ENCODE measurements around the gene LIMCH1. TPM values are rescaled to one million over a fixed set of nuclear protein-coding genes. Genes with fewer than 3 reads are reported as not detected.
A peak's percentile ranks its signal among the peaks of the same experiment; 100 is the strongest.

Gene LIMCH1
- total RNA-seq, 1 donor from 2014 or later: 15.7 TPM

DNA sequence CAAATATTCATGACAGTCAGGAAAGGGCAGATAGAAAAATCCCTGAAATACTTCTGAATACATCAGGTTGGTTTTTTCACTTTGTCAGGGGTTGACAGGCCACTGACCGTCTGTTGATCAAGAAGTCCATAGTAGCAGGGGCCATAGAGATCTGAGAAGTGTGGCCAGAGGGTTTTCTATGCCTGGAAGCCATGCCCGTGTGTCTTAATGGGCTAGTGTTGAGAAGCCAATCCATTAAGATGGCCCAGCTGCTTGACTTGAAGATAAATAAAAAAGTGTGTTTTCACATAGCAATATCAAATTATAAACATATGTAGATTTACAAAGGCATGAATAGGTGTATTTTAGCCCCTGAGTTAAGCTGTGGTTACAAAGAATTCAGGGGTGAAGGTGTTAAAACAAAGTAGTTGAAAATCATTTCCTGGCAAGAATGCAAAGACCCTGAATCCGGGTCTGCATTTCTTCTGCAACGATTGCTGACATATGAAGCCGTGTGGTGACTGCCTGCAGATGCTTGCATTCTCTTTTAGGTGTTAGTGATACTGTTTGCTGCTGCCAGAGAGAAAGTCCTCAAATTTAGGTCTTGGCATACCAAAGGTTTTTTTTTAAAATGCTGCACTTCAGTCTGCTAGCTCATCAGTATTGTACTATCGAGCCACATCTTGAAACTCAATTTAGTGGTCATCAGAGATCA is 9.3 kb upstream of the LIMCH1 start:
- no peak for DNase-seq (ENCODE audit: low read depth in 2 of 2)

DNA sequence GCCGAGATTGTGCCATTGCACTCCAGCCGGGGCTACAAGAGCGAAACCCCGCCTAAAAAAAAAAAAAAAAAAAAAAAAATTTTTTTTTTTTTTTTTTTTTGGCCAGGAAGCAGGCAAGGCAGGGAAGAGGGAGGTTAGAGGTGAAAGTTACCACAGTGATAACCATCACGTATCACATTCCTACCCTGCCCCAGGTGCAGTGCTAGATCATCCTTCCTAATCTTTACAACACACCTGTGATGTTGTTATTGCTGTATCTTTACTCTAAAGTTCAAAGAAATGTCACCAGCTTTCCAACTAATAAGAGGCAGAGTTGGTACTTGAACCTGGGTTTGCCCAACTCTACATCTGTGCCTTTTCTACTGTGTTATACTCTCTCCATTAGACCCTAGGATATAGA is 7.2 kb upstream of the LIMCH1 start:
- DNase-seq (ENCODE audit: low read depth in 2 of 2): no peak

DNA sequence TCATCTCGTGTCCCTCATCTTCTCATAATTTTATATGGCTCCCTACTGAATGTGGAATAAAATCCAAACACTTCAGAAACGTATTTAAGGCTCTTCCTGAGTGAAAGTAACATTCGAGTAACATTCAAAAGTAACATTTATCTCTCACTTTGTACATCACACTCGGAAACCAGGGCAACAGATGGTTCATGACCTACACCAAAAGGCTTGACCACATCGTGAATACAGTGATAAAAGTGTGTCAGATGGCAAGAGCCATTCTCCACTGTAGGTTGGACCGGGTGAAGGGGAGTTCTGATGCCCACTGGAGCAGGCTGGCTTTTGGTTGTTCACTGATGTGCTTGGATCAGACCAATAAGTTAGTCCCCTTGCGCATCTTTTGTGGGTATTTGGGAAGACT is 5.6 kb upstream of the LIMCH1 start:
- peak in 1 of 2 donors; percentile 87 for DNase-seq (ENCODE audit: low read depth in 2 of 2)

DNA sequence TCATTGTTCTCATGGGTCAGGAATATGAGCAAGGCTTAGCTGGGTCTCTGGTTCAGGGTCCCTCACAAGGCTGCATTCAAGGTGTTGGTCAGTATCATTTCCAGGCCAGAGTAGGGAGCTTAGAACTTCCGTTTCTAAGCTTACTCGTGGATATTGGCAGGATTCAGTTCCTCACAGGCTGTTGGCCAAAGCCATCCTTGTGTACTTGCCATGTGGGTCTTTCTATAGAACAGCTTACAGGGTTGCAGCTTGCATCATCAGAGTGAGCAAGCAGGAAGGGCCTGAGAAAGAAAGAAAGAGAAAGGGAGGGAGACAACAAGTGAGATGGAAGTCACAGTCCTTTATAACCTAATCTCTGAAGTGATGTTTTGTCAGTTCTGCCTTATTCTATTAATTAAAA is 5.1 kb upstream of the LIMCH1 start:
- DNase-seq (ENCODE audit: low read depth in 2 of 2): peak in 1 of 2 donors; percentile 42

DNA sequence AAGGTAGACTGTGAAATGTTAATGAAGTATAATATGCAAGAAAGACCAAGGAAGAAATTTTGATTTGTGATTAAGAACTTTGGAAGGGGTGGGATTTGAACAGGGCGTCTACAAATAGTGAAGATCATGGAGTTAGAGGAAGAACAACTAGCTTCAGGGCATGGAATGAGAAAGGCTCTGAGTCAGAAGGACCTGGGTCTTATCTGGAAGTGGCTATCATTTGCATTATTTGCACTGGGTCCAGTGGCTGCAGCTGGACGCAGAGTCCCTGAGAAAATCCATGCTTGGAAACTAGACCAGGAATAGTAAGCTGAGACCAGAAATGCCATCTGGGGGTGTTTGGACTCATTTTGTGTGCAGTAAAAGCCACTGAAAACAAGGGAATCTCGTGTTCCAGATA is 4.3 kb upstream of the LIMCH1 start:
- no peak for DNase-seq (ENCODE audit: low read depth in 2 of 2)

DNA sequence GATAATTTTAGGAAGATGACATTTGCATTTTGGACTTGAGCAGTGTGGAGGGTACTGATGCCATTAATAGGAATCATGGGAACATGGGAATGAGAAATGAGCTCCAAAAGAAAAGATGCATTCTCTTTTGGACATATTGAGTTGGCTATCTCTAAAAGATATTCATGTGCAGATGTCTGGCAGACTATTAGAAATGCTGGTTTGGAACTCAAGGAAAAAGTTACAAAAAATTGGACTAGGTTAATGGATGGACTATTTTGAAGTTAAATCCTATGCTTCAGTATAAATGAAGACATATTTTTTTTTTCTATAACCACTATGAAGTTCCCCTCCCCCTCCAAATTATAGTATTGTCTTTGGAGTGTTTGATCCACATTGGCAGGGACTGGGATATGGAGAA is 3.6 kb upstream of the LIMCH1 start:
- DNase-seq (ENCODE audit: low read depth in 2 of 2): no peak

DNA sequence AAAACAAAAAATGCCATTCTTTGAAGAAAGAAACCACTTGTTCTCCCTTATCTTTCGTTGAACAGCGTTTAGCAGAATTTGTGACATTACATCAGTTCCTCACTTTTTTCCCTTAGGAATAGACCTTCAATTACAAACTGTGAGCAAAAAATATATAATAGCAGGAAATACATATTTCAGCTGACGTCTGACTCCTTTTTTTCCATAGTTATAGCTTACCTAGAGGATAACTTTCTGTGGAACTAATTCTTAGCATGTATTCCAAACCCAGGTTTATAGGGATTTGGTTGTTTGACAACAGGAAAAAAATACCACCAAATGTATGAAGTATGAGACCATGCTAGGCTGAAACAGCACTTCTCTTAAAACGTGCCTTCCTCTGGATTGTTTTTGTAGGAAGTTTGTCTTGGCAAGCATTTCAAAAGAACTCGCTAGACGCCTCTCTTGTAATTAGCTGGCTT is 2.0 kb upstream of the LIMCH1 start:
- peak; percentile 79 to 83 for DNase-seq (ENCODE audit: low read depth in 2 of 2)

DNA sequence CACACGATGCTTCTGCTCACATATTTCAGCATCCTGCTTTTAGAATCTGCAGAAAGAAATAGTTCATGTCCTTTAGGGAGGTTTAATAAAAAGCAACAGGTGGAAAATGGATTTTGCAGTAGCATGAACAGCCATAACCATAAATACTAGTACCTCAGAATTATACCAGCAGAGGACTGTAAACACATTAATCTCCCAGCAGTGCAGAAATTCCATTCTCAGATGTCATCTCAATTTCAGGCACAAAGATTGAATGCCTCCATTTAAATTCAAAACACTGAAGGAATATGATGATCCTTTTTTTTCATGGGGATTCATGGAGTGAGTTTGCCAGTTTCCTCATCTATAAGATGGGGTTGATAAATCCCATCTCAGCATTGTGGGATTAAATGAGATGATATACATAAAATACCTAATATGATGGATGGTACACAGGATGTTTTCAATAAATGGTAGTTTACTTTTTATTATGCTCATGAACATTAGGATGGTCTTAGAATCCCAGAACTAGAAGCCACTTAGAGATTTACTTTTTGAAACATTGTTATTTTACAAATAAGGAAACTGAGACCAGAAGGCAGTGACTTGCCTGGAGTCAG is 566 bp upstream of the LIMCH1 start:
- no peak for DNase-seq (ENCODE audit: low read depth in 2 of 2)

DNA sequence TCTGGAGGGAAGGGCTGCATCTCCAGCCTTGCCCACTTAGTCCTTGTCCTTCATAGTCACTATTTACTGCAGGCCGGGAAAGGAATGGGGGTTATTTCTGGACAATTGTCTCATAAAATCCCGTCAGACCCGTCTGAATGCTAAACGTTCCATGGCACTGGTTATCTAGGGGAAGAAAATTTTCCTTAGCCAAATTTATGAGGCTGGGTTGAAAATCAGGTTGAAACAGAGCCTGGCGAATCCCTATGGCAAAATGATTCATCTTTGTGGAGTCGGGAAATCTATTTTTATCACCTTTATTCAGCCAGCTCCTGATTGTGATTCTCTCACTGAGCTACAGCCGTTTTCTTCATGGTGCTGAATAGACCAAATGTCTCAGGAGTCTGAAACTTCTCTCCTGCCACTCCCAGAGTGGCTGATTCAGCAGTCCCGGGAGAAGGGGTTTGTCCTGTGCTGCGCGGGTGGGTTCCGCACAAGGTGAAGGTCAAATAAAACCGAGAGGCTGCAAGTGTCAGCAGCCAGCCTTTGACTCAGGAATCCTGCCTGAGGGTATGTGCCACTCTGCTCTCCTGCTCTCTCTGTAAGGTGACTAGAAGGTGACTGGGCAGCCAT is 1.0 kb downstream of the LIMCH1 start:
- DNase-seq (ENCODE audit: low read depth in 2 of 2): peak; percentile 15 to 53

DNA sequence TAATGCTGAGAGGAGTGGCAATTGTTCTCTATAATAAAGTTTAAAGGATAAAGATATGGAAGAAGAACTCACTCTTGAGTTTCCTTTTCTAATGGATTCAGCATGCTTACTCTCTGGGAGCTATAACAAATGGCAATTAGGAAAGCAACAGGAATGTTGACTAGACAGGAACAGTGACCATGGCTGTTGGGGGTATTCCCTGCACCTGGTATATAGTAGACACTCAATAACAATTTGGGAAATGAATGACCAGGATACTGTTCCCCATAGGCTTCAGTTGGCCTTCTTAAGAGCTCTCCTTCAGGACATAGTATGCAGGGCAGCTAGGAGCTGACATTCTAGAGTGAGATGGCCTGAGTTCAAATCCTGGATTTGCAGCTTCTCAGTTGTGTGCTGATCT is 1.8 kb downstream of the LIMCH1 start:
- DNase-seq (ENCODE audit: low read depth in 2 of 2): no peak

DNA sequence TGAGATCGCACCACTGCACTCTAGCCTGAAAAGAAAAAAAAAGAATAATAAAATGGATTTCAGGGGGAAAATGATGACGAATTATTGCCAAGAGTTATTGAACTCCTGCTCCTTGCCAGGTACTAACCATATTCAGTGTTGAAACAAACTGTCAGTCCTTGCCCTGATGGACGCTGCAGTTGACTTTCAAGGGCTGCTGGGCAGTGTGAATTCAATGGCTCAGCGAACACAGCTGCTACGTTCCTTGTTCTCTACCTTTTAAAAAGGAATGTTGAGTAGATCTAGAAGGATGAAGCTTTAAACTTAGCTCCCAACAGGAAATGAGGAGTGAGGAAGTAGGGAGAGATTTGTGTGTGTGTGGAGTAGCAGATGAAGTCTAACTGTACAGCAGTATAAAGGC is 2.7 kb downstream of the LIMCH1 start:
- no peak for DNase-seq (ENCODE audit: low read depth in 2 of 2)

DNA sequence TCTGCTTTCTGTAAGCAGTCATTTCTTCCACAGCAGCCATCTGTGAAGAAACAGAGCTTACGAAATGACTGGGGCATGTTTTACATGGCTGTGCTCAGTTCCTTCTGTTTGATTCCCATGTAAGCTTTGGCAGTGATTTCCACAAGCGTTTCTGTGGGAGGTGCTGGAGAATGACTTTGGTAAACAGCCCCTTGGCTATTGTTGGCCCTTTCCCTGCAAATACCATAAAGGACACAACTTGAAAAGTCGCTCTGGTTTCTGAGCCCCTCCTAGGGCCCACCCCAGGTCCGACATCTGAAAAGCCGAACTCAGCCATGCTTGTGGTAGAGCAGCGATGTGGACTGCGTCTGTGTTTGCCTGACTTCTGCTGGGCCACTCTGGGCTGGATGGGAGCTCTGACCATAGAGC is 3.7 kb downstream of the LIMCH1 start:
- no peak for DNase-seq (ENCODE audit: low read depth in 2 of 2)

DNA sequence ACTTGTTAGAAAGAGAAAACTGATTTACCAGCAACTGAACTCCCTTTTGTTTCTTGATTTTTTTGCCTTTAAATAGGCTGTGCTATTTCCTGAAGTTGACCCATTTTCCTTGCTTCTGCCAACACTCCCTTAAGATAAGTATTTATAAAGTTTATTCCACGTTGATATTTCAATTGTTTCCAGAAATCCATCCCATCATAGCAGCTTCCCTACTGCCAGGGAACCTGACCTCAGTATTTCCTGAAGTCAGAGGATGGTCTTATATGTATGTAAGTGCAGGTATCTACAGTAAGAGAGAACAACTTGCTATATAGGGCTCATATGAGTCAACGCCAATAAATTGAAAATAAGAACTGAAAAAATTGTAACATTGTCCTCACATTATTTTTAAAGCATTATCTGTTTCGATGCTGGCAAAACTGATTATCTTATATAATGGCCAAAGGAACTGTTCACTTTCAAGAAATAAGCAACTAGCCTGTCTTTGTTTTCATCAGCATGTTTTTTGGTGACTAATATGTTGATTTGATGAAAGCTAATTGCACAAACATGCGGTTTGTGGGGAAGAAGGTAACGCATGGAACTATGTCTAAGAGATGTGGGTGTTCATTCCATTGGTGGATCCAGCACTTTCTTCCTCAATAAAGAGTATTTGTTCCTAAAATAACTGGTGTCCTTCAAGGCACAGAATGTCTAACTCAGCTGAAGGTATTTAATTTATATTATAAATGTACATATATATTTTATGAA is 4.7 kb downstream of the LIMCH1 start:
- DNase-seq (ENCODE audit: low read depth in 2 of 2): no peak

DNA sequence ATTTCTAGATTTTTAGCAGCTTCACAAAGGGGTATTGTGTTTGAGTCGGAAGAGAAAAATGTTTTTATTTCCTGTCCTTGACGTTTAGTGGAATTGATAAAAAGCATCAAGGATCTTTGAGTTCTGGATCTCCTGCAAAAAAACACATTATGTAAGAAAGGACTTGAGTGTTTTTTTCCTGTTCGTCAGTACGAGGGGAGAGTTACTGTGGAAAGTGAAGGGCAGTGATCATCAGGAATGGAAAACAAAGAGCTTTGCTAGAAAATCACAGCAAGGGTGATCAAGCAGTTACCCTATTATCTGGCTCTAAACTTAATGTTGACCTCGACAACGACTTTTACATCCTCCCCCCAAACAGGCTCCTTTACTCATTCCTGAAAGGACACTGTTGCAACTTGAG is 7.3 kb downstream of the LIMCH1 start:
- peak; percentile 37 to 44 for DNase-seq (ENCODE audit: low read depth in 2 of 2)

DNA sequence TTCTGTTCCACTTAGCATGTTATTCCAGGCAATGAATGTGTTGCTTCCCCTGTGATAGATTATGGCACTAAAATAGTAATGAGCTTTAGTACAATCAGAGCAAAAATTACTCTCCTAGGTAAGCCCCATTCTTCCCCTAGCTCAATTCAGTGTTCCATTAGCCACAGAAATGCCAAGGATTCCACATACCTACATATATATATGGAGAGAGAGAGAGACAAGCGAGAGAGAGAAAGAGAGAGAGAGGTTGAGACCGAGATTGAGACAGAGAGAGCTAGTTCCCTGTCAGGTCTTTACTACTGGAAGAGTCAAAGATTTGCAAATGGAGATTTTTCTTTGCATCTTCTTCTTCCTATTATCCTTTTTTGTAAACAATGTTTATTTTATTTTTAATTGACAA is 8.7 kb downstream of the LIMCH1 start:
- DNase-seq (ENCODE audit: low read depth in 2 of 2): no peak

DNA sequence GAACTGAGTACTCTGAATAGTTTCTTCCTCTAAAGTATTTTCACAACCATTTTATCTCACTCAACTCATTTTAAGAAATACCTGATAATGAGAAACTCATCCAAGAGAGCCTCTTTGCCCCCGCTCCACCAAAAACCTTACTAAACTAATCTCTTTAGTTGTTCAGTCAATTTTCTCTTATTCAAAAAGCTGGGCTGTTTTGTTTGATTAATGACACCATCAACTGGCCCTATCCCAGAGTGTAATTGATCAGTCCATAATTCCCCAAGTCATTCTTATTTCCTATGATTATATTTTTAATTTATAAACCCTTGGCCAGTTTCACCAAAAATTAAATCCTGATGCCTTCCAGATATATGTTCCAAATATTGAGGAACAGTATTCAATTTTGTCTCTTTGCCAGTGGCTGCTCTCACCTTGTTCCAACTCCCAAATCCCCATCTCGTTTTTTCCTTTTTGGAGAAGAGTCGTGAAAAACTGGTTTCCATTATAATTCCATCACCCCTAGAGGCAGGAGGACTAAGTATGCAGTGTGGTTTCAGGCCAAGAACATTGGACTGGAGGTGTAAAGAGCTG is 10.4 kb downstream of the LIMCH1 start:
- no peak for DNase-seq (ENCODE audit: low read depth in 2 of 2)

DNA sequence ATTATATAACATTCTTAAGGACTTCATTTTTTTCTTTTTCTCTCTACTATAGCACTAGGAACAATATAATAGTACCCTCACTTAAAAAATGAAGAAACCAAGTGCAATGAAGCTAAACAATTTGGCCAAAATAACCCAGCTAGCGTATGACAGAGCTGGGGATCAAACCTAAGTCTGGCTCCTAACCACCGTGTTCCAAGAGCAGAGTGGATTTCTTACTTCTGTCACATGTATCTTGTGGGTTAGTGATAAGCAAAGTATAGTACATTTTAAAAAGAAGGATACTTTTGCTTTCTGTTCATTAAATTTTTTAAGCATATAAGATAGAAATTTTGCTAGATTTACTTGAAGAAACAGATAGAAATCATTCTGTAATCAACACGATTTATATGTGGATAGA is 11.5 kb downstream of the LIMCH1 start:
- no peak for DNase-seq (ENCODE audit: low read depth in 2 of 2)

DNA sequence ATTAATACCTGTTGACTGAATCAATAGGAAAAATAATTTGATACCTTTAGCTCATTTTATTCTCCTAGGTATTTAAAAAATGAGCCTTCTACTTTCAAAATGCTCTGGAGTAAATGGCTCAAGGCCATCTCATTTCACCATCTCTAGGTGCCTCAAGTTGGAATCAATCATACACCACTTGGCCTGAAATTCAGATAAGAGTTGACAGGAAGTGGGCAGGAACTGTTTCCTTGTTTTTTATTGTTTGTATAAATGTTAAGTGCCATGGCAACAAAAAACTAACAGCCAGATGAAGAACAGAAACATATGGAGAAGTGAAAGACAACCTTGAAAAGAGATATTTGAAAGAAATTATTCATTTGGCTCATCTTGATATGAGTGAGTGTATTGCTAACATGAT is 12.4 kb downstream of the LIMCH1 start:
- DNase-seq (ENCODE audit: low read depth in 2 of 2): peak; percentile 57 to 69

DNA sequence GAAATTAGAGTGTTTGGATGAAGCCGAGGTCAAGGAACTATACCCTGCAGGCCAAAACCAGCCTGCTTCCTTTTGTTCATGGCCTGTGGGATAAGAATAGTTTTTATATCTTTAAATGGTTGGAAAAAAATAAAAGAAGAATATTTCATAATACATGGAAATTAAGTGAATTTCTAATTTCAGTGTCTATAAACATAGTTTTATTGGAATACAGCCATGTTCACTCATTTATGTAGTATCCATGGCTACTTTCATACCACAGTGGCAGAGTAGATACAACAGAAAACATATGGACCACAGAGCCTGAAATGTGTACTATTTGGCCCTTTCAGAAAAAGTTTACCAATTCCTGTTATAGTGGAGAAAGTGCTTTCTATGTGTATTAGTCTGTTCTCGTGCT is 13.6 kb downstream of the LIMCH1 start:
- DNase-seq (ENCODE audit: low read depth in 2 of 2): no peak

DNA sequence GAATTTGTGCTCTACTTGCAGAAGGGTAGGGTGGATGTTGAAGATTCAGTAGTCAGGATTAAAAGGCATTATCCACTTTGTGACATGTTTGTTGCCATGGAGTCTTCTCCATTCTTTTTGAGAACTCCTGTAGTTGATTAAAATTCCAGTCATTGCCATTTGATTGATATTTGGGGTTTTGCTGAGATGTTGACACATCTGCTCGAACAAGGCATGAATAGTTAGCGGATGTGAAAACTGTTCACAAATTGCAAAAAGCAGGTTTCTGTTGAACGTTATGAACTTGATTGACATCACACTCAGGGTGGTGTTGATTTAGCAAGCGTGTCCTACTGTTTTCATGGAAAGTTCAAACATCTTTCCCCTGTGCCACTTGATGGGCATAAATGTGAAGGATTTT is 16.9 kb downstream of the LIMCH1 start:
- DNase-seq (ENCODE audit: low read depth in 2 of 2): no peak

DNA sequence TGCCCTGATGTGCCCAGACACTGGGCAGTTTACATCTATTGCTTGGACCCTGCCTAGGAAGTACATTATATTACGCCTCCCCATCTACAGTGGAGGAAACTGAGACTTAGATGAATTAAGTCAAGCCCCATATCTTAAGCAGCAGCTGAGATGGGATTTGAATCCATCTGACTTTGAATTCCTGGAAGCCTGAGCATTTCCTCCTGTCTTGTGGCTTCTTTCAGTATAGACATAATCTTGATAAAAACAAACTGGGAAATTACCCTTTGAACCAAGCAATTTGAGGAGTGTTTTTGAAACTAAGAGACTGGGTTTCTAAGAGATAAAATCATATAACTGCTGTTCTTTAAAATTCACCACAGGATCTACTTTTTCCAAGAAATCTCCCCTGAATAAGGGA is 18.6 kb downstream of the LIMCH1 start:
- peak in 1 of 2 donors; percentile 31 for DNase-seq (ENCODE audit: low read depth in 2 of 2)

DNA sequence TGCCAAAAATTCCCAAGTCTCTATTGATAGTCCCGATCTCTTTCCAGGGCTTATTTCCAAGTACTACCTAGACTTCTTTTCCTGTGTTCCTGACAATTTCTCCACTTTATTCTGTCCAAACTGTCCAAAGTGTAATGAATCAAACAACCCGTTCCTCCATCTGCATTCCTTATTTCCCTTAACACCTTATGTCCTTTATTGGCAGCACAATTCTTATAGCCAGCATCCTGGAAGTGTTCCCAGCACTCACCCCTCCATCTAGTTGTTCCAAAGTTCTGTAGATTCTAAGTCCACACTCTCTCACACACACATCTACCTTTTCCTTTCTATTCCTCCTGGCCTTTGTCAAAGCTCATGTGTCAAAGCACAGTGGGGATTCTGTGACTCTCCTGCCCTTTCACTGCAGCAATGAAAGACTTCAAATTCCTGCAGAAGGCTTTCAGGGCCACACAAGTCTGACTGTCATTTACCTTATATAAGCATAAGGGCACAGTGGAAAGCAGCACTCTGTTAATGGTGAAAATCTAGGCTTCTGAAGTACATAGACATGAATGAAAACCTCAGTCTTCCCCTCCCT is 22.1 kb downstream of the LIMCH1 start:
- DNase-seq (ENCODE audit: low read depth in 2 of 2): no peak

Data from lung microvascular endothelial cell (primary cell).